ENCODE data around the gene ADAM17. TPM values are rescaled to one million over a fixed set of nuclear protein-coding genes. Genes with fewer than 3 reads are reported as not detected.
A peak's percentile ranks its signal among the peaks of the same experiment; 100 is the strongest.

The ADAM17 gene
- 10 to 100 TPM; 22.9 to 45.2 (median 25.9) TPM for total RNA-seq
- polyA plus RNA-seq = 10 to 100 TPM in 1 of 2 donors, 1 to 10 TPM in 1; 9.3 to 11.0 TPM
- 49.3 reads per million, percentile 71 among the genes with 10 or more reads in this experiment for total RNA-seq

- ATAC-seq (peak; percentile 96), DNase-seq (peak; percentile 72 to 95 (median 80))
- Histone ChIP-seq H3K9me3 (ENCODE audit: control insufficient read depth in 2 of 3, low read length in 3 of 3) (no peaks in the 10 kb centered on the region), H3K4me3 (ENCODE audit: low read length) (peak within 1 kb of the TSS; percentile 95), H3K36me3 (ENCODE audit: control insufficient read depth in 2 of 3, insufficient read depth in 3 of 3, low read length in 3 of 3) (peaks cover 0 to 10% (median 0%) of the 10 kb centered on the region in 3 experiments), H3K27ac (ENCODE audit: low read depth, low read length) (peak within 1 kb of the TSS; percentile 97), H3K4me1 (ENCODE audit: control insufficient read depth in 2 of 2, insufficient read depth in 2 of 2, low read length in 2 of 2) (peaks cover 14 to 32% of the 10 kb centered on the region in 2 donors), H3K27me3 (ENCODE audit: control insufficient read depth in 2 of 2, insufficient read depth in 2 of 2, low read length in 2 of 2) (no peaks in the 10 kb centered on the region)
- intact Hi-C loops (cut with micrococcal nuclease) = loop anchor here (1.0 to 5.0 kb wide), 18 partner anchors 37 to 893 kb away; partner anchors contain the start of genes CPSF3 (in 2 of the 2), ITGB1BP1 (in 2 of the 2), ODC1 (in 2 of the 2) and TAF1B (in 2 of the 2)
- CTCF ChIA-PET = interaction anchor here (0.9 to 1.5 kb wide), 2 partner anchors 49 to 228 kb away, joined by 3 read pairs; no protein-coding TSS in a partner anchor
- Mint-ChIP-seq H3K27me3 (no peaks in the 10 kb centered on the region), H3K4me3 (peak within 1 kb of the TSS; percentile 90 to 99 (median 96)), H3K9me3 (peaks cover 0 to 3% (median 0%) of the 10 kb centered on the region in 11 donors), H3K27ac (peak within 1 kb of the TSS; percentile 66 to 98 (median 96)), H3K4me1 (peaks cover 35 to 63% (median 53%) of the 10 kb centered on the region in 7 donors), H3K36me3 (peaks cover 0 to 13% (median 4%) of the 10 kb centered on the region in 5 donors)
- POLR2A ChIA-PET = interaction anchor here (0.5 to 3.8 kb wide), 23 partner anchors 8 to 288 kb away, joined by 3 to 23 read pairs (median 4); partner anchors contain the start of genes CPSF3, IAH1, ITGB1BP1 and TAF1B
Observed at GRCh38 chr2:9555297-9556120, at the start of gene ADAM17. TSS of gene ADAM17 (minus strand) at chr2:9555830. CDS start at chr2:9555605, 225 bp downstream.

GRCh38 chr2:9602412-9602811 is 46.8 kb upstream of the ADAM17 start:
- ChIA-PET CTCF (interaction anchor here (0.6 kb wide), 1 partner anchor 15 kb away, joined by 5 read pairs; no protein-coding TSS in a partner anchor), POLR2A (no interaction called here)
- no peak overlapping the region for H3K27ac Mint-ChIP-seq
- Histone ChIP-seq H3K36me3 (ENCODE audit: control insufficient read depth in 2 of 3, insufficient read depth in 3 of 3, low read length in 3 of 3) (peaks cover 0 to 20% (median 0%) of the 10 kb centered on the region in 3 experiments), H3K9me3 (ENCODE audit: control insufficient read depth in 2 of 3, low read length in 3 of 3) (peaks cover 0 to 10% (median 0%) of the 10 kb centered on the region in 3 experiments), H3K27me3 (ENCODE audit: control insufficient read depth in 2 of 2, insufficient read depth in 2 of 2, low read length in 2 of 2) (no peaks in the 10 kb centered on the region), H3K27ac (ENCODE audit: low read depth, low read length) (no peak overlapping the region), H3K4me3 (ENCODE audit: low read length) (no peak overlapping the region), H3K4me1 (ENCODE audit: control insufficient read depth in 2 of 2, insufficient read depth in 2 of 2, low read length in 2 of 2) (peaks cover 0 to 3% of the 10 kb centered on the region in 2 donors)
- H3K4me3 Mint-ChIP-seq = no peak overlapping the region
- no peak for DNase-seq
- H3K36me3 Mint-ChIP-seq = peaks cover 9 to 52% (median 46%) of the 10 kb centered on the region in 5 donors
- H3K9me3 Mint-ChIP-seq = peaks cover 2 to 19% (median 10%) of the 10 kb centered on the region in 11 donors
- intact Hi-C loops (cut with micrococcal nuclease) = no loop called here
- no peak for ATAC-seq
- H3K4me1 Mint-ChIP-seq = peaks cover 14 to 38% (median 26%) of the 10 kb centered on the region in 7 donors
- H3K27me3 Mint-ChIP-seq = no peaks in the 10 kb centered on the region

- no peak overlapping the region for H3K27ac ChIP-seq (ENCODE audit: low read depth, low read length)
- Mint-ChIP-seq H3K9me3 (peaks cover 2 to 19% (median 10%) of the 10 kb centered on the region in 11 donors), H3K27me3 (no peaks in the 10 kb centered on the region), H3K4me1 (peaks cover 16 to 42% (median 33%) of the 10 kb centered on the region in 7 donors), H3K27ac (no peak overlapping the region), H3K4me3 (no peak overlapping the region), H3K36me3 (peaks cover 9 to 50% (median 46%) of the 10 kb centered on the region in 5 donors)
- ATAC-seq = no peak
- no peak overlapping the region for H3K4me3 ChIP-seq (ENCODE audit: low read length)
- CTCF ChIA-PET = interaction anchor here (1.0 kb wide), 1 partner anchor 26 kb away, joined by 3 read pairs; no protein-coding TSS in a partner anchor
- POLR2A ChIA-PET = no interaction called here
- H3K4me1 ChIP-seq (ENCODE audit: control insufficient read depth in 2 of 2, insufficient read depth in 2 of 2, low read length in 2 of 2) = peaks cover 4% of the 10 kb centered on the region in 2 donors
- peaks cover 0 to 20% (median 0%) of the 10 kb centered on the region in 3 experiments for H3K36me3 ChIP-seq (ENCODE audit: control insufficient read depth in 2 of 3, insufficient read depth in 3 of 3, low read length in 3 of 3)
- H3K27me3 ChIP-seq (ENCODE audit: control insufficient read depth in 2 of 2, insufficient read depth in 2 of 2, low read length in 2 of 2) = no peaks in the 10 kb centered on the region
- no peak for DNase-seq
- intact Hi-C loops (cut with micrococcal nuclease) = no loop called here
- peaks cover 0 to 10% (median 0%) of the 10 kb centered on the region in 3 experiments for H3K9me3 ChIP-seq (ENCODE audit: control insufficient read depth in 2 of 3, low read length in 3 of 3)
Observed at GRCh38 chr2:9601397-9601796, 45.8 kb upstream of the ADAM17 start.

- POLR2A ChIA-PET = no interaction called here
- CTCF ChIA-PET = no interaction called here
- no peak overlapping the region for H3K4me3 Mint-ChIP-seq
Observed at GRCh38 chr2:9599430-9599829, 43.8 kb upstream of the ADAM17 start.

GRCh38 chr2:9596621-9597311 is 41.1 kb upstream of the ADAM17 start:
- no peak for DNase-seq
- Mint-ChIP-seq H3K4me1 (peaks cover 31 to 60% (median 45%) of the 10 kb centered on the region in 7 donors), H3K36me3 (peaks cover 9 to 42% (median 31%) of the 10 kb centered on the region in 5 donors), H3K27me3 (no peaks in the 10 kb centered on the region), H3K9me3 (peaks cover 0 to 19% (median 10%) of the 10 kb centered on the region in 11 donors), H3K4me3 (peak overlapping the region in 4 of 10 donors; percentile 5 to 16 (median 15)), H3K27ac (peak overlapping the region in 3 of 9 donors; percentile 11 to 55 (median 50))
- Histone ChIP-seq H3K36me3 (ENCODE audit: control insufficient read depth in 2 of 3, insufficient read depth in 3 of 3, low read length in 3 of 3) (peaks cover 0 to 20% (median 0%) of the 10 kb centered on the region in 3 experiments), H3K27ac (ENCODE audit: low read depth, low read length) (no peak overlapping the region), H3K4me3 (ENCODE audit: low read length) (no peak overlapping the region), H3K4me1 (ENCODE audit: control insufficient read depth in 2 of 2, insufficient read depth in 2 of 2, low read length in 2 of 2) (peaks cover 4 to 22% of the 10 kb centered on the region in 2 donors), H3K9me3 (ENCODE audit: control insufficient read depth in 2 of 3, low read length in 3 of 3) (peaks cover 0 to 10% (median 0%) of the 10 kb centered on the region in 3 experiments), H3K27me3 (ENCODE audit: control insufficient read depth in 2 of 2, insufficient read depth in 2 of 2, low read length in 2 of 2) (no peaks in the 10 kb centered on the region)
- CTCF ChIA-PET = no interaction called here
- intact Hi-C loops (cut with micrococcal nuclease) = no loop called here
- peak; percentile 40 for ATAC-seq
- POLR2A ChIA-PET = no interaction called here

More at GRCh38 chr2:9599430-9599829, 43.8 kb upstream of the ADAM17 start:
- no peak overlapping the region for H3K4me3 ChIP-seq (ENCODE audit: low read length)
- H3K4me1 ChIP-seq (ENCODE audit: control insufficient read depth in 2 of 2, insufficient read depth in 2 of 2, low read length in 2 of 2) = peaks cover 4 to 19% of the 10 kb centered on the region in 2 donors
- Mint-ChIP-seq H3K27me3 (no peaks in the 10 kb centered on the region), H3K9me3 (peaks cover 2 to 19% (median 10%) of the 10 kb centered on the region in 11 donors), H3K4me1 (peaks cover 29 to 53% (median 39%) of the 10 kb centered on the region in 7 donors), H3K36me3 (peaks cover 9 to 44% (median 40%) of the 10 kb centered on the region in 5 donors), H3K27ac (peak overlapping the region in 1 of 9 donors; percentile 26)
- H3K36me3 ChIP-seq (ENCODE audit: control insufficient read depth in 2 of 3, insufficient read depth in 3 of 3, low read length in 3 of 3) = peaks cover 0 to 20% (median 0%) of the 10 kb centered on the region in 3 experiments
- no peaks in the 10 kb centered on the region for H3K27me3 ChIP-seq (ENCODE audit: control insufficient read depth in 2 of 2, insufficient read depth in 2 of 2, low read length in 2 of 2)
- intact Hi-C loops (cut with micrococcal nuclease) = no loop called here
- H3K9me3 ChIP-seq (ENCODE audit: control insufficient read depth in 2 of 3, low read length in 3 of 3) = peaks cover 0 to 10% (median 0%) of the 10 kb centered on the region in 3 experiments
- no peak overlapping the region for H3K27ac ChIP-seq (ENCODE audit: low read depth, low read length)
- DNase-seq (no peak), ATAC-seq (no peak)

- Histone ChIP-seq H3K27me3 (ENCODE audit: control insufficient read depth in 2 of 2, insufficient read depth in 2 of 2, low read length in 2 of 2) (no peaks in the 10 kb centered on the region), H3K4me3 (ENCODE audit: low read length) (no peak overlapping the region), H3K9me3 (ENCODE audit: control insufficient read depth in 2 of 3, low read length in 3 of 3) (peaks cover 0 to 10% (median 0%) of the 10 kb centered on the region in 3 experiments), H3K36me3 (ENCODE audit: control insufficient read depth in 2 of 3, insufficient read depth in 3 of 3, low read length in 3 of 3) (peaks cover 0 to 16% (median 0%) of the 10 kb centered on the region in 3 experiments), H3K27ac (ENCODE audit: low read depth, low read length) (no peak overlapping the region), H3K4me1 (ENCODE audit: control insufficient read depth in 2 of 2, insufficient read depth in 2 of 2, low read length in 2 of 2) (peaks cover 4 to 22% of the 10 kb centered on the region in 2 donors)
- H3K9me3 Mint-ChIP-seq = peaks cover 0 to 19% (median 10%) of the 10 kb centered on the region in 11 donors
- POLR2A ChIA-PET = interaction anchor here (0.6 kb wide), 1 partner anchor 306 kb away, joined by 4 read pairs; no protein-coding TSS in a partner anchor
- peaks cover 9 to 45% (median 28%) of the 10 kb centered on the region in 5 donors for H3K36me3 Mint-ChIP-seq
- H3K4me3 Mint-ChIP-seq = peak overlapping the region in 2 of 10 donors; percentile 10 to 23
- intact Hi-C loops (cut with micrococcal nuclease) = no loop called here
- no peak for DNase-seq
- CTCF ChIA-PET = no interaction called here
- H3K27ac Mint-ChIP-seq = peak overlapping the region in 3 of 9 donors; percentile 14 to 50 (median 50)
- no peaks in the 10 kb centered on the region for H3K27me3 Mint-ChIP-seq
- H3K4me1 Mint-ChIP-seq = peaks cover 31 to 63% (median 48%) of the 10 kb centered on the region in 7 donors
- ATAC-seq = no peak
Observed at GRCh38 chr2:9595746-9596145, 40.1 kb upstream of the ADAM17 start.
